K562 (cell line): ENCODE data around the gene LY6G6F. TPM values are rescaled to one million over a fixed set of nuclear protein-coding genes. Genes with fewer than 3 reads are reported as not detected.
A peak's percentile ranks its signal among the peaks of the same experiment; 100 is the strongest.

ENCODE experiments used
- C11orf30 ChIP-seq: fragments of 450-650 bp; IDR thresholded peaks from 2 replicates; pipeline ENCODE4 v1.6.1; 2016; ENCODE audit warnings: low read depth, mild to moderate bottlenecking
- CEBPG ChIP-seq, 3 experiments: fragments of 200-800 bp in 1 of 3; sonication (Bioruptor generic) in 1 of 3; sonication (generic) in 1 of 3; formaldehyde crosslinking in 1 of 3; IDR thresholded peaks in 2 of 3; conservative IDR thresholded peaks in 1 of 3; 2 replicates each; pipeline versions ENCODE4 v1.6.1 to v1.8.0; 2016 to 2022; ENCODE audit warnings: missing compliant biosample characterization in 2 of 3, missing genetic modification characterization in 2 of 3, mild to moderate bottlenecking in 1 of 3, missing genetic modification reagents in 1 of 3
- CHD2 ChIP-seq: IDR thresholded peaks from 2 replicates; pipeline ENCODE4 v1.6.1; 2011; ENCODE audit warnings: low read depth, low read length
- NCOA1 ChIP-seq: fragments of 450-650 bp; IDR thresholded peaks from 2 replicates; pipeline ENCODE4 v1.6.1; 2016; ENCODE audit warnings: low read depth
- NCOA6 ChIP-seq: fragments of 450-650 bp; IDR thresholded peaks from 2 replicates; pipeline ENCODE4 v1.6.1; 2017; ENCODE audit warnings: mild to moderate bottlenecking
- NR4A1 ChIP-seq, 2 experiments: fragments of 250-450 bp in 1 of 2; fragments of 450-650 bp in 1 of 2; sonication (Bioruptor Pico) in 1 of 2; IDR thresholded peaks; 2 replicates each; pipeline versions ENCODE4 v1.4.0 to v1.6.1; 2016 to 2020; ENCODE audit warnings: mild to moderate bottlenecking in 2 of 2, missing compliant biosample characterization in 1 of 2, missing genetic modification characterization in 1 of 2, moderate library complexity in 1 of 2
- POLR2G ChIP-seq: fragments of 200-400 bp; formaldehyde crosslinking; IDR thresholded peaks from 2 replicates; pipeline ENCODE4 v1.6.1; 2017; ENCODE audit warnings: low read depth, mild to moderate bottlenecking, antibody characterized with exemption, low read length, moderate library complexity
- POLR3A ChIP-seq: IDR thresholded peaks from 2 replicates; pipeline ENCODE4 v1.6.1; 2011; ENCODE audit warnings: borderline replicate concordance, mild to moderate bottlenecking, moderate library complexity; ENCODE audit not compliant: insufficient read length, insufficient read depth; ENCODE audit errors: extremely low read depth
- ZNF143 ChIP-seq: sonication (generic); formaldehyde crosslinking; IDR thresholded peaks from 2 replicates; pipeline ENCODE4 v1.9.0; 2022; ENCODE audit warnings: mild to moderate bottlenecking, missing genetic modification reagents
- polyA plus RNA-seq, 8 experiments: library from polyadenylated mRNA; depleted of rRNA in 4 of 8; stranded (reverse) in 5 of 8; unstranded in 3 of 8; fragments of >200 nt; fragmentation: Nextera tagmentation in 2 of 8; fragmentation: Illumina TruSeq in 1 of 8; extraction: Ambion mirVana in 2 of 8; extraction: Trizol in 1 of 8; gene quantifications; 2 replicates each; pipeline versions ENCODE4 v1.2.1 to v1.2.3, GENCODE V29; 2011 to 2014; ENCODE audit warnings: inconsistent platforms in 1 of 8, missing spikeins in 1 of 8
- total RNA-seq, 7 experiments: library from RNA; depleted of rRNA in 6 of 7; stranded (reverse); fragments of >200 nt in 6 of 7; fragmentation: Illumina TruSeq in 2 of 7; extraction: Trizol in 2 of 7; gene quantifications; 2 replicates each; pipeline versions ENCODE4 v1.2.1 to v1.2.3, GENCODE V29; 2011 to 2021; ENCODE audit warnings: low replicate concordance in 1 of 7
- TF ChIP-seq, protein P1 (sequence below): sonication (generic); formaldehyde crosslinking; IDR thresholded peaks from 2 replicates; pipeline ENCODE4 v1.8.1; 2023; ENCODE audit warnings: mild to moderate bottlenecking, missing genetic modification reagents
- TF ChIP-seq, protein P2 (sequence below): fragments of 450-650 bp; IDR thresholded peaks from 2 replicates; pipeline ENCODE4 v1.6.1; 2016; ENCODE audit warnings: mild to moderate bottlenecking
- TF ChIP-seq, protein P3 (sequence below): fragments of 450-650 bp; conservative IDR thresholded peaks from 2 replicates; pipeline ENCODE4 v1.6.1; 2016; ENCODE audit warnings: missing genetic modification characterization, low read depth, mild to moderate bottlenecking, control low read depth, missing compliant biosample characterization

Gene LY6G6F
- total and polyA plus RNA-seq, 9 of the 15 experiments (the other 6 are each of a cell fraction or from before 2014, with no cell fraction given), result 0.14 to 0.50 (median 0.28) TPM; not detected in 2

DNA sequence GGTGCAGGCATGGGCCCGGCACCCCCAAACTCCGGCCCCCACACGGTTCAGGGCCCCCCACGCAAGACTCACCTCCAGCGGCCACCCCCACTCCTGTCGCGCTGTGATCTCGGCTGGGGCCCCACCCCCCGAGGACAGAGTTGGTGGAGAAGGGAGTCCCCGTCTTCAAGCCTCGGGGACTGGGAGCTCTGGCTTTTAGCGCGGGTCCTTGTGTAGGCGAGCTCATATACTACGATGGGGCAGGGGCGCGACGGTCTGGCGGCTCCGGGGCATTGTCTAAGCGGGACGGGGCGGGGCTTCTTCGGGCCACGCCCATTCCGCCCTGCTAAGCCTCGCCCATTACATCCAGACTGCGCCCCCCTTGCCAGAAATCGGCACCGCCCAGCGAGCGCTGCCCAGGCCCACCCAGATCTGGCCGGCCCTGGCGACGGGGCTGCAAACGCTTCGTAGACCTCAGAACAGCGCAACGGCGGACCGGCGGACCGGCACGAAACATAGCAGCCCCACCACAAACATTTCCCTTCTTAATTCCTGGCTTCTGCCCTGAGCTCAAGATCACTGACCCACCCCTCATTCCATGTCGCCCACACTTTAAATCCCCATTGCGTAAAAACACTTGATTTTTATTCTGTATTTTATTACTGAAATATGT, 23.4 kb downstream of the LY6G6F start (continued):
- TF ChIP-seq NCOA1, result no peak
- TF ChIP-seq POLR2G, result peak; percentile 91
- TF ChIP-seq NR4A1 (CRISPR knock-in tag; IDR thresholded peaks at IDR 0.05), result peak; percentile 95
- TF ChIP-seq NR4A1 (tag; IDR thresholded peaks at IDR 0.05), result peak; percentile 38; the same call in 1 of the 2 replicates
- TF ChIP-seq, protein P1, sequence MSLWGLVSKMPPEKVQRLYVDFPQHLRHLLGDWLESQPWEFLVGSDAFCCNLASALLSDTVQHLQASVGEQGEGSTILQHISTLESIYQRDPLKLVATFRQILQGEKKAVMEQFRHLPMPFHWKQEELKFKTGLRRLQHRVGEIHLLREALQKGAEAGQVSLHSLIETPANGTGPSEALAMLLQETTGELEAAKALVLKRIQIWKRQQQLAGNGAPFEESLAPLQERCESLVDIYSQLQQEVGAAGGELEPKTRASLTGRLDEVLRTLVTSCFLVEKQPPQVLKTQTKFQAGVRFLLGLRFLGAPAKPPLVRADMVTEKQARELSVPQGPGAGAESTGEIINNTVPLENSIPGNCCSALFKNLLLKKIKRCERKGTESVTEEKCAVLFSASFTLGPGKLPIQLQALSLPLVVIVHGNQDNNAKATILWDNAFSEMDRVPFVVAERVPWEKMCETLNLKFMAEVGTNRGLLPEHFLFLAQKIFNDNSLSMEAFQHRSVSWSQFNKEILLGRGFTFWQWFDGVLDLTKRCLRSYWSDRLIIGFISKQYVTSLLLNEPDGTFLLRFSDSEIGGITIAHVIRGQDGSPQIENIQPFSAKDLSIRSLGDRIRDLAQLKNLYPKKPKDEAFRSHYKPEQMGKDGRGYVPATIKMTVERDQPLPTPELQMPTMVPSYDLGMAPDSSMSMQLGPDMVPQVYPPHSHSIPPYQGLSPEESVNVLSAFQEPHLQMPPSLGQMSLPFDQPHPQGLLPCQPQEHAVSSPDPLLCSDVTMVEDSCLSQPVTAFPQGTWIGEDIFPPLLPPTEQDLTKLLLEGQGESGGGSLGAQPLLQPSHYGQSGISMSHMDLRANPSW (CRISPR knock-in tag), result peak; percentile 63
- TF ChIP-seq POLR3A, result no peak
- 0 out of 2 replicates have a peak, but pooled peaks have one; percentile 54 for TF ChIP-seq CEBPG (CRISPR knock-in tag; IDR thresholded peaks at IDR 0.05)
- no peak for TF ChIP-seq CEBPG (tag; conservative IDR thresholded peaks at IDR 0.05 in 1 of 2, IDR thresholded peaks at IDR 0.05 in 1 of 2)
- no peak for TF ChIP-seq C11orf30
- TF ChIP-seq, protein P2, sequence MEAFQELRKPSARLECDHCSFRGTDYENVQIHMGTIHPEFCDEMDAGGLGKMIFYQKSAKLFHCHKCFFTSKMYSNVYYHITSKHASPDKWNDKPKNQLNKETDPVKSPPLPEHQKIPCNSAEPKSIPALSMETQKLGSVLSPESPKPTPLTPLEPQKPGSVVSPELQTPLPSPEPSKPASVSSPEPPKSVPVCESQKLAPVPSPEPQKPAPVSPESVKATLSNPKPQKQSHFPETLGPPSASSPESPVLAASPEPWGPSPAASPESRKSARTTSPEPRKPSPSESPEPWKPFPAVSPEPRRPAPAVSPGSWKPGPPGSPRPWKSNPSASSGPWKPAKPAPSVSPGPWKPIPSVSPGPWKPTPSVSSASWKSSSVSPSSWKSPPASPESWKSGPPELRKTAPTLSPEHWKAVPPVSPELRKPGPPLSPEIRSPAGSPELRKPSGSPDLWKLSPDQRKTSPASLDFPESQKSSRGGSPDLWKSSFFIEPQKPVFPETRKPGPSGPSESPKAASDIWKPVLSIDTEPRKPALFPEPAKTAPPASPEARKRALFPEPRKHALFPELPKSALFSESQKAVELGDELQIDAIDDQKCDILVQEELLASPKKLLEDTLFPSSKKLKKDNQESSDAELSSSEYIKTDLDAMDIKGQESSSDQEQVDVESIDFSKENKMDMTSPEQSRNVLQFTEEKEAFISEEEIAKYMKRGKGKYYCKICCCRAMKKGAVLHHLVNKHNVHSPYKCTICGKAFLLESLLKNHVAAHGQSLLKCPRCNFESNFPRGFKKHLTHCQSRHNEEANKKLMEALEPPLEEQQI, result no peak
- TF ChIP-seq CHD2, result peak; percentile 16; the same call in 1 of the 2 replicates
- no peak for TF ChIP-seq NCOA6
- TF ChIP-seq, protein P3, sequence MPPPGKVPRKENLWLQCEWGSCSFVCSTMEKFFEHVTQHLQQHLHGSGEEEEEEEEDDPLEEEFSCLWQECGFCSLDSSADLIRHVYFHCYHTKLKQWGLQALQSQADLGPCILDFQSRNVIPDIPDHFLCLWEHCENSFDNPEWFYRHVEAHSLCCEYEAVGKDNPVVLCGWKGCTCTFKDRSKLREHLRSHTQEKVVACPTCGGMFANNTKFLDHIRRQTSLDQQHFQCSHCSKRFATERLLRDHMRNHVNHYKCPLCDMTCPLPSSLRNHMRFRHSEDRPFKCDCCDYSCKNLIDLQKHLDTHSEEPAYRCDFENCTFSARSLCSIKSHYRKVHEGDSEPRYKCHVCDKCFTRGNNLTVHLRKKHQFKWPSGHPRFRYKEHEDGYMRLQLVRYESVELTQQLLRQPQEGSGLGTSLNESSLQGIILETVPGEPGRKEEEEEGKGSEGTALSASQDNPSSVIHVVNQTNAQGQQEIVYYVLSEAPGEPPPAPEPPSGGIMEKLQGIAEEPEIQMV (tag), result peak; percentile 68
- no peak for TF ChIP-seq ZNF143
